Calu3 (cell line): Measurements from ENCODE around the gene CCNI. TPM values are rescaled to one million over a fixed set of nuclear protein-coding genes. Genes with fewer than 3 reads are reported as not detected.

Experiments used
- Bru-seq: library from RNA; stranded (reverse); fragments of 400-500 nt; gene quantifications from one replicate; lab custom pipeline; 2021; lab: Mats Ljungman, UMichigan
- BruChase-seq, 2 experiments: library from RNA; stranded (reverse); fragments of 400-500 nt; gene quantifications; one replicate each; lab custom pipeline; 2021; lab: Mats Ljungman, UMichigan
- BruUV-seq: library from RNA; stranded (reverse); fragments of 400-500 nt; replicated peaks from 2 replicates; lab custom pipeline; 2021; lab: Mats Ljungman, UMichigan
- CTCF ChIA-PET: fragments of 300-600 bp; sonication (Branson Sonifier 250); formaldehyde crosslinking; loops from one replicate; lab custom pipeline; 2022; ENCODE audit warnings: antibody characterized with exemption; lab: Charles Lee
- DNase-seq: peaks from one replicate; pipeline ENCODE4 v3.0.0; 2022
- H3K27ac Mint-ChIP-seq: one replicate; pipeline ENCODE4 v1.8.0; 2022; ENCODE audit warnings: mixed read lengths; ENCODE audit not compliant: unreplicated experiment
- H3K27me3 Mint-ChIP-seq: one replicate; pipeline ENCODE4 v1.8.0; 2022; ENCODE audit warnings: mixed read lengths; ENCODE audit not compliant: unreplicated experiment
- H3K36me3 Mint-ChIP-seq: one replicate; pipeline ENCODE4 v1.8.0; 2022; ENCODE audit warnings: mild to moderate bottlenecking, moderate library complexity, mixed read lengths; ENCODE audit not compliant: insufficient read depth, unreplicated experiment
- H3K4me1 Mint-ChIP-seq: one replicate; pipeline ENCODE4 v1.8.0; 2022; ENCODE audit warnings: mild to moderate bottlenecking, low read depth, mixed read lengths; ENCODE audit not compliant: unreplicated experiment
- H3K4me3 Mint-ChIP-seq: one replicate; pipeline ENCODE4 v1.8.0; 2022; ENCODE audit warnings: mild to moderate bottlenecking, low read depth, moderate library complexity, mixed read lengths; ENCODE audit not compliant: unreplicated experiment
- H3K9me3 Mint-ChIP-seq: one replicate; pipeline ENCODE4 v1.8.0; 2022; ENCODE audit warnings: low read depth, mixed read lengths; ENCODE audit not compliant: unreplicated experiment
- intact Hi-C: fragments of 100-400 bp; cut with micrococcal nuclease; formaldehyde crosslinking; loops from one replicate; pipeline ENCODE4 v1.10.0; 2022; ENCODE audit not compliant: unreplicated experiment
- long read RNA-seq: library from polyadenylated mRNA; stranded (forward); transcript quantifications from one replicate; pipeline ENCODE4 v2.0.0, GENCODE V29; 2022
- total RNA-seq: library from RNA; stranded (reverse); gene quantifications from 2 replicates; pipeline ENCODE4 v1.2.3, GENCODE V29; 2022
- TF ChIP-seq, protein P1 (sequence below): fragments of 200-600 bp; IDR thresholded peaks from one replicate; pipeline ENCODE4 v1.8.0; 2022; ENCODE audit warnings: antibody characterized with exemption; ENCODE audit not compliant: unreplicated experiment

CCNI gene, protein sequence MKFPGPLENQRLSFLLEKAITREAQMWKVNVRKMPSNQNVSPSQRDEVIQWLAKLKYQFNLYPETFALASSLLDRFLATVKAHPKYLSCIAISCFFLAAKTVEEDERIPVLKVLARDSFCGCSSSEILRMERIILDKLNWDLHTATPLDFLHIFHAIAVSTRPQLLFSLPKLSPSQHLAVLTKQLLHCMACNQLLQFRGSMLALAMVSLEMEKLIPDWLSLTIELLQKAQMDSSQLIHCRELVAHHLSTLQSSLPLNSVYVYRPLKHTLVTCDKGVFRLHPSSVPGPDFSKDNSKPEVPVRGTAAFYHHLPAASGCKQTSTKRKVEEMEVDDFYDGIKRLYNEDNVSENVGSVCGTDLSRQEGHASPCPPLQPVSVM
- total RNA-seq (102 and 136 TPM in 2 replicates), Bru-seq, nascent RNA (percentile 89 among the genes with signal in this experiment), BruChase-seq, experiment 1, labeled RNA remaining after a 6-hour chase (percentile 93 among the genes with signal in this experiment), BruChase-seq, experiment 2, labeled RNA remaining after a 2-hour chase (percentile 87 among the genes with signal in this experiment)
- long read RNA-seq, transcript CCNI-201 (7 exons, 2,772 nt) = major isoform, 32 of 55 reads
- long read RNA-seq, partial matches to known transcripts = 5 of 55 reads
- long read RNA-seq, other reads (novel, unspliced or antisense) = 18 of 55 reads

DNA sequence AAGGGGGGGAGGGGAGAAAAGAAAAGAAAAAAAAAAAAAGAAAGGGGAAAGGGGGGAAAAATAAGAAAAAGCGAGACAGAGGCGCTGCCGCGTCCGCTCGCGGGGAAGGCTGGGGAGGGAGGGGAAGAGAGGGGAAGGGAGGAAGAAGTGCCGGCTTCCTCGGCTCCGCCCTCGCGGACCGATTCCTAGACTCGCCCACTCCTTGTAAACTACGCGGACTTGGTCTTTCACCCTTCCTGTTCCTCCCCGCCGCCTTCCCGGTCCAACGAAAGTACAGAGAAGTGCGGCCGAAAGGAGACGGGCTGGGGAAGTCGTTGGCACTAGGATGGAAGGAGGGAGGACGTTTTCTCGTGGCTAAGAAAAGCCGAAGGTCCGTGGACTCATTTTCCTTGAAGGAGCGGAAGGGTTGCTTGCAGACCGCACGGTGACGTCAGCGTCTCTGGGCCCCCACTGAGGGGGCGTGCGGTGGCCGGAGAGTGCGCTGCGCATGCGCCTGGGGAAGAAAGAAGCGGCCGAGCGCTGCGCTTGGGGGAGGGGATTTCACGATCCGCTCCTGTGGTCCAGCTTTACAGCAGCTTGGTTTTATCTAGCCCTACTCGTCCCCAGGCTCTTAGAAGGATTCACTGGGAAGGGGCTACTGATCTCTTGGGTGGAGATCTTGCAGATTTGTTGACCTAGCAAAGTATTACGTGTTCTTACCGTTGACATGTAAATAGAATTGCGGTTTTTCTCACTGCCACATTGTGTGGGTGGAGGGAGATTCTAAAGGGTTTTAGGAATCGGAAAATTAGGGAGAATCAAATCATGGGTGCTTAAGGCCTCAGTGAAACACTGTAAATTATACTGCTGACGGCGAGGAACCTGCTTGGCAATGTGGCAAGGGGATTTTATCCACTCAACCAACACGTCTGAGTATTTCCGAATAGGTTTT lies at the start of gene CCNI:
TSS of gene CCNI (minus strand) at position 121 of the 931 bp plus-strand sequence. CDS start 9,627 bp downstream, outside the sequence.
- Mint-ChIP-seq H3K27me3 (no peaks in the 10 kb centered on the region), H3K36me3 (peaks cover 5% of the 10 kb centered on the region), H3K4me1 (peaks cover 8% of the 10 kb centered on the region), H3K27ac (no peak within 1 kb of the TSS), H3K4me3 (no peak within 1 kb of the TSS), H3K9me3 (no peaks in the 10 kb centered on the region)
- intact Hi-C loops = loop anchor here (2.0 kb wide), 1 partner anchor 81 kb away; the partner anchor contains the start of gene CCNG2
- TF ChIP-seq, protein P1, sequence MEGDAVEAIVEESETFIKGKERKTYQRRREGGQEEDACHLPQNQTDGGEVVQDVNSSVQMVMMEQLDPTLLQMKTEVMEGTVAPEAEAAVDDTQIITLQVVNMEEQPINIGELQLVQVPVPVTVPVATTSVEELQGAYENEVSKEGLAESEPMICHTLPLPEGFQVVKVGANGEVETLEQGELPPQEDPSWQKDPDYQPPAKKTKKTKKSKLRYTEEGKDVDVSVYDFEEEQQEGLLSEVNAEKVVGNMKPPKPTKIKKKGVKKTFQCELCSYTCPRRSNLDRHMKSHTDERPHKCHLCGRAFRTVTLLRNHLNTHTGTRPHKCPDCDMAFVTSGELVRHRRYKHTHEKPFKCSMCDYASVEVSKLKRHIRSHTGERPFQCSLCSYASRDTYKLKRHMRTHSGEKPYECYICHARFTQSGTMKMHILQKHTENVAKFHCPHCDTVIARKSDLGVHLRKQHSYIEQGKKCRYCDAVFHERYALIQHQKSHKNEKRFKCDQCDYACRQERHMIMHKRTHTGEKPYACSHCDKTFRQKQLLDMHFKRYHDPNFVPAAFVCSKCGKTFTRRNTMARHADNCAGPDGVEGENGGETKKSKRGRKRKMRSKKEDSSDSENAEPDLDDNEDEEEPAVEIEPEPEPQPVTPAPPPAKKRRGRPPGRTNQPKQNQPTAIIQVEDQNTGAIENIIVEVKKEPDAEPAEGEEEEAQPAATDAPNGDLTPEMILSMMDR = no peak
- BruUV-seq = TSS peak; percentile 76
- DNase-seq = peak; percentile 91
- CTCF ChIA-PET = no interaction called here

DNA sequence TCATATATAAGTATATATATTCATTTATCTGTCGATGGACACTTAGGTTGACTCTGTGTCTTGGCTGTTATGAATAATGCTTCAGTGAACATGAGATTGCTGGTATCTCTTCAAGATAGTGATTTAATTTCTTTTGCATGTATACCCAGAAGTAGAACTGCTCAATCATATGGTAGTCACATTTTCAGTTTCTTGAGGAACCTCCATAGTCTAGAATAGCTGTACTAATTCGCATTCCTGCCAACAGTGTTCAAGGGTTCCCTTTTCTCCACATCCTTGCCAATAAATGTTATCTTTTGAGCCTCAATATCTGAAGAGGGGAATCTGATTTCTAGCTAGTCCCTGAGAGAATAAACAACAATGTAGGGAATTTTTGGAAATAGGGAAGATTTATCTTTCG lies 48.8 kb upstream of the CCNI start:
- H3K36me3 Mint-ChIP-seq = no peaks in the 10 kb centered on the region
- no peaks in the 10 kb centered on the region for H3K9me3 Mint-ChIP-seq
- H3K4me1 Mint-ChIP-seq = no peaks in the 10 kb centered on the region
- DNase-seq = no peak
- no TSS peak for BruUV-seq
- CTCF ChIA-PET = no interaction called here
- no peak overlapping the region for H3K27ac Mint-ChIP-seq
- TF ChIP-seq, protein P1 = no peak
- H3K4me3 Mint-ChIP-seq = no peak overlapping the region
- intact Hi-C loops = no loop called here
- H3K27me3 Mint-ChIP-seq = peaks cover 12% of the 10 kb centered on the region

DNA sequence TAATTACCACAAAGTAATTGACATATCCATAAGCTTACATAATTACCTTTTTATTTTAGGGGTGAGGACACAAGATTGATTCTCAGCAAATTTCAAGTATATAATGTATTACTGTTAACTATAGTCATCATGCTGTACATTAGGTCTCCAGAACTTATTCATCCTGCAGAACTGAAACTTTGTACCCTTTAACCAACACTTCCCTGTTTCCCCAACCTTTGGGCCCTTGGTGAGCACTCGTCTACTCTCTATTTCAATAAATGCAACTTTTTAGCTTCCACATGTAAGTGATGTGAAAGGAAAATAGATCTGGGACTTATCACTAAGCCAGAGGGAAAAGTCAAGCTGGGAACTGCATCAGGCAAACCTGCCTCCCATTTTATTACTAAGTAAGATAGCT lies 47.6 kb upstream of the CCNI start:
- TF ChIP-seq, protein P1 = no peak
- DNase-seq = no peak
- CTCF ChIA-PET = no interaction called here
- intact Hi-C loops = no loop called here
- Mint-ChIP-seq H3K36me3 (no peaks in the 10 kb centered on the region), H3K9me3 (no peaks in the 10 kb centered on the region), H3K27ac (no peak overlapping the region), H3K4me1 (no peaks in the 10 kb centered on the region), H3K4me3 (no peak overlapping the region), H3K27me3 (peaks cover 12% of the 10 kb centered on the region)
- BruUV-seq = no TSS peak

DNA sequence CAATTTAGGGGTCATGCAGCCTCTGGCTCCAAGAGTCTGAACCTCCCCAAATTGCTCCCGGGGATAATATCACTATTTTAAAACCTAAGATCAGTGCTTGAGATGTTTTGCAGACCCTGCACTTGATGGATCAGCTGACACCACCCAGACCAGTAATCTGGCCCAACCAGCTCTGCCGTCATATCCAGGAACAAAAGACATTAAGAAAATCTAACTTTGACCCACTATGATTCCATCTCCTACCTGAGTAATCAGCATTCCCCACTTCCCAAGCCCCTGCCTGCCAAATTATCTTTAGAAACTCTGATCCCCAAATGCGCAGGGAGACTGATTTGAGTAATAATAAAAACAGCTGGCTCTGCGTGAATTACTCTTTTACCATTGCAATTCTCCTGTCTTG lies 46.9 kb upstream of the CCNI start:
- CTCF ChIA-PET = no interaction called here
- TF ChIP-seq, protein P1 = no peak
- no peak for DNase-seq
- H3K27me3 Mint-ChIP-seq = peaks cover 7% of the 10 kb centered on the region
- no peaks in the 10 kb centered on the region for H3K36me3 Mint-ChIP-seq
- no peaks in the 10 kb centered on the region for H3K9me3 Mint-ChIP-seq
- H3K4me1 Mint-ChIP-seq = no peaks in the 10 kb centered on the region
- intact Hi-C loops = no loop called here
- H3K27ac Mint-ChIP-seq = no peak overlapping the region
- BruUV-seq = no TSS peak
- no peak overlapping the region for H3K4me3 Mint-ChIP-seq
